Fibroblast of lung (primary cell): ENCODE results near the gene MOB1A. TPM values are rescaled to one million over a fixed set of nuclear protein-coding genes. Genes with fewer than 3 reads are reported as not detected.

Source experiments
- DNase-seq, 2 donors: peaks; one replicate each; pipeline versions ENCODE4 v3.0.0 to v3.0.0-alpha.2; 2010; ENCODE audit warnings: low read depth in 2 of 2
- H2AFZ ChIP-seq: 2 replicates; pipeline ENCODE4 v1.5.1; 2012; ENCODE audit warnings: low read length, control low read depth, inconsistent platforms
- H3K27ac ChIP-seq: 2 replicates; pipeline ENCODE4 v1.5.1; 2011; ENCODE audit warnings: low read length, control low read depth; ENCODE audit not compliant: insufficient read depth
- H3K27me3 ChIP-seq: 2 replicates; pipeline ENCODE4 v1.5.1; 2011; ENCODE audit warnings: mild to moderate bottlenecking, low read length; ENCODE audit not compliant: control insufficient read depth, insufficient read depth
- H3K36me3 ChIP-seq: 2 replicates; pipeline ENCODE4 v1.5.1; 2011; ENCODE audit warnings: low read length; ENCODE audit not compliant: control insufficient read depth, insufficient read depth
- H3K4me1 ChIP-seq: 2 replicates; pipeline ENCODE4 v1.5.1; 2011; ENCODE audit warnings: low read length; ENCODE audit not compliant: control insufficient read depth, insufficient read depth; ENCODE audit errors: extremely low read depth
- H3K4me2 ChIP-seq: 2 replicates; pipeline ENCODE4 v1.5.1; 2011; ENCODE audit warnings: low read length, control low read depth; ENCODE audit not compliant: insufficient read depth; ENCODE audit errors: extremely low read depth
- H3K4me3 ChIP-seq, 4 experiments: fragments of 200-600 bp in 1 of 4; sonication (generic) in 1 of 4; replicated peaks in 1 of 4; 2 replicates each; pipeline ENCODE4 v1.5.1; 2011 to 2016; ENCODE audit warnings: low read length in 4 of 4, low read depth in 3 of 4, mild to moderate bottlenecking in 3 of 4, control low read depth in 2 of 4, inconsistent platforms in 1 of 4, mixed read lengths in 1 of 4; ENCODE audit not compliant: insufficient read depth in 1 of 4; ENCODE audit errors: control extremely low read depth in 1 of 4
- H3K79me2 ChIP-seq: 2 replicates; pipeline ENCODE4 v1.5.1; 2012; ENCODE audit warnings: mild to moderate bottlenecking, low read length, inconsistent platforms; ENCODE audit not compliant: control insufficient read depth, insufficient read depth
- H3K9ac ChIP-seq: 2 replicates; pipeline ENCODE4 v1.5.1; 2011; ENCODE audit warnings: mild to moderate bottlenecking, low read length, control low read depth; ENCODE audit not compliant: insufficient read depth
- H3K9me3 ChIP-seq: 2 replicates; pipeline ENCODE4 v1.5.1; 2012; ENCODE audit warnings: low read depth, low read length; ENCODE audit not compliant: control insufficient read depth, insufficient read depth
- H4K20me1 ChIP-seq: 2 replicates; pipeline ENCODE4 v1.5.1; 2011; ENCODE audit warnings: low read length; ENCODE audit not compliant: control insufficient read depth, insufficient read depth; ENCODE audit errors: extremely low read depth
- CTCF ChIP-seq, 2 donors: IDR thresholded peaks in 1 of 2; conservative IDR thresholded peaks in 1 of 2; 1 replicate in 1 of 2; 2 replicates in 1 of 2; pipeline ENCODE4 v1.5.1; 2011 to 2012; ENCODE audit warnings: low read length in 2 of 2, control low read depth in 1 of 2, inconsistent platforms in 1 of 2, low read depth in 1 of 2, mild to moderate bottlenecking in 1 of 2
- EZH2 ChIP-seq: IDR thresholded peaks from 2 replicates; pipeline ENCODE4 v1.5.1; 2012; ENCODE audit warnings: low read length, control low read depth, mild to moderate bottlenecking; ENCODE audit errors: missing control alignments
- polyA plus RNA-seq, 2 donors: library from polyadenylated mRNA; depleted of rRNA in 1 of 2; stranded (reverse) in 1 of 2; unstranded in 1 of 2; fragments of >200 nt; gene quantifications; 2 replicates each; pipeline ENCODE4 v1.2.1, GENCODE V29; 2011 to 2012; ENCODE audit warnings: missing spikeins in 1 of 2
- total RNA-seq: library from RNA; depleted of rRNA; stranded (reverse); fragments of >200 nt; gene quantifications from 2 replicates; pipeline ENCODE4 v1.2.1, GENCODE V29; 2014

Gene MOB1A
- total and polyA plus RNA-seq, 2 donors (not counting 1 experiment from before 2014, with no cell fraction given): 80.3 to 87.4 TPM

GRCh38 chr2:74119339-74119738 is 59.3 kb downstream of the MOB1A start:
- no peak overlapping the region for H2AFZ ChIP-seq
- H3K9ac ChIP-seq: no peak overlapping the region
- no peaks in the 10 kb centered on the region for H3K9me3 ChIP-seq
- no peaks in the 10 kb centered on the region for H3K79me2 ChIP-seq
- peak; percentile 13 to 25 for DNase-seq
- TF ChIP-seq EZH2 (no peak), CTCF (conservative IDR thresholded peaks at IDR 0.05 in 1 of 2, IDR thresholded peaks at IDR 0.05 in 1 of 2; ENCODE audit: low read depth in 1 of 2, low read length in 2 of 2) (peak in 1 of 2 donors; percentile 9)
- H3K27ac ChIP-seq: no peak overlapping the region
- no peak overlapping the region for H3K4me2 ChIP-seq
- no peaks in the 10 kb centered on the region for H3K27me3 ChIP-seq
- H3K36me3 ChIP-seq: no peaks in the 10 kb centered on the region
- no peaks in the 10 kb centered on the region for H3K4me1 ChIP-seq
- no peak overlapping the region for H3K4me3 ChIP-seq
- no peaks in the 10 kb centered on the region for H4K20me1 ChIP-seq

GRCh38 chr2:74111380-74111779 is 67.3 kb downstream of the MOB1A start:
- Histone ChIP-seq H4K20me1 (no peaks in the 10 kb centered on the region), H3K4me3 (no peak overlapping the region), H2AFZ (no peak overlapping the region), H3K27ac (no peak overlapping the region), H3K9ac (no peak overlapping the region), H3K27me3 (no peaks in the 10 kb centered on the region), H3K4me1 (no peaks in the 10 kb centered on the region), H3K79me2 (no peaks in the 10 kb centered on the region), H3K4me2 (no peak overlapping the region), H3K36me3 (no peaks in the 10 kb centered on the region), H3K9me3 (no peaks in the 10 kb centered on the region)
- DNase-seq: no peak
- TF ChIP-seq CTCF (conservative IDR thresholded peaks at IDR 0.05 in 1 of 2, IDR thresholded peaks at IDR 0.05 in 1 of 2; ENCODE audit: low read depth in 1 of 2, low read length in 2 of 2) (no peak), EZH2 (no peak)

GRCh38 chr2:74110537-74110936 is 68.1 kb downstream of the MOB1A start:
- Histone ChIP-seq H3K4me3 (no peak overlapping the region), H3K36me3 (no peaks in the 10 kb centered on the region), H3K4me2 (no peak overlapping the region), H3K9me3 (no peaks in the 10 kb centered on the region), H3K79me2 (no peaks in the 10 kb centered on the region), H3K9ac (no peak overlapping the region), H2AFZ (no peak overlapping the region), H4K20me1 (no peaks in the 10 kb centered on the region), H3K4me1 (no peaks in the 10 kb centered on the region), H3K27ac (no peak overlapping the region), H3K27me3 (no peaks in the 10 kb centered on the region)
- DNase-seq: no peak
- TF ChIP-seq CTCF (conservative IDR thresholded peaks at IDR 0.05 in 1 of 2, IDR thresholded peaks at IDR 0.05 in 1 of 2; ENCODE audit: low read depth in 1 of 2, low read length in 2 of 2): no peak
